ENCODE results near the gene SEC31A.
"Not testable (repeated sequence)": the region's sequence is repeated elsewhere in the genome, so short reads cannot be mapped to it uniquely, and the experiment has no call there.

SEC31A gene

GRCh38 chr4:82833696-82834313 lies 57.1 kb downstream of the SEC31A start:
- peaks cover 50% of the 10 kb centered on the region for H3K36me3 ChIP-seq (ENCODE audit: insufficient read depth, low read length)
- H3K4me2 ChIP-seq (ENCODE audit: low read length), result no peak overlapping the region
- H3K27me3 ChIP-seq (ENCODE audit: insufficient read depth, low read length), result no peaks in the 10 kb centered on the region
- no peaks in the 10 kb centered on the region for H3K79me2 ChIP-seq (ENCODE audit: insufficient read depth, low read length)
- H3K9me2 ChIP-seq (ENCODE audit: low read depth, low read length), result no peaks in the 10 kb centered on the region
- no peaks in the 10 kb centered on the region for H3K4me1 ChIP-seq (ENCODE audit: insufficient read depth, low read length, severe bottlenecking)
- no peaks in the 10 kb centered on the region for H3K9me3 ChIP-seq (ENCODE audit: low read length)
- TF ChIP-seq CTCF (IDR thresholded peaks at IDR 0.05; ENCODE audit: low read length) (no peak), EZH2 (IDR thresholded peaks at IDR 0.05; ENCODE audit: borderline replicate concordance, low read length) (no peak)
- H3K27ac ChIP-seq (ENCODE audit: low read depth, low read length, poor library complexity, severe bottlenecking), result no peak overlapping the region
- no peaks in the 10 kb centered on the region for H4K20me1 ChIP-seq (ENCODE audit: insufficient read depth, low read length)
- H3K9ac ChIP-seq (ENCODE audit: low read length), result no peak overlapping the region
- no peak overlapping the region for H3K4me3 ChIP-seq (ENCODE audit: low read depth, low read length, poor library complexity, severe bottlenecking)
- H2AFZ ChIP-seq (ENCODE audit: low read length), result no peak overlapping the region
- no peaks in the 10 kb centered on the region for H3F3A ChIP-seq (ENCODE audit: insufficient read depth, low read length)

DNA sequence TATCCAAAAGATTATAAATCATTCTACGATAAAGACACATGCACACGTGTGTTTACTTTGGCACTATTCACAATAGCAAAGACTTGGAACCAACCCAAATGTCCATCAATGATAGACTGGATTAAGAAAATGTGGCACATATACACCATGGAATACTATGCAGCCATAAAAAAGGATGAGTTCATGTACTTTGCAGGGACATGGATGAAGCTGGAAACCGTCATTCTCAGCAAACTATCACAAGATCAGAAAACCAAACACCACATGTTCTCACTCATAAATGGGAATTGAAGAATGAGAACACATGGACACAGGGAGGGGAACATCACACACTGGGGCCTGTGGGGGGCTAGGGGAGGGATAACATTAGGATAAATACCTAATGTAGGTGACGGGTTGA lies 57.9 kb downstream of the SEC31A start:
- H3K9me2 ChIP-seq (ENCODE audit: low read depth, low read length); H2AFZ ChIP-seq (ENCODE audit: low read length); H3K9ac ChIP-seq (ENCODE audit: low read length); H3K4me1 ChIP-seq (ENCODE audit: insufficient read depth, low read length, severe bottlenecking); H3K4me2 ChIP-seq (ENCODE audit: low read length); H3K27ac ChIP-seq (ENCODE audit: low read depth, low read length, poor library complexity, severe bottlenecking); H3K79me2 ChIP-seq (ENCODE audit: insufficient read depth, low read length); H3K27me3 ChIP-seq (ENCODE audit: insufficient read depth, low read length); H3F3A ChIP-seq (ENCODE audit: insufficient read depth, low read length); H4K20me1 ChIP-seq (ENCODE audit: insufficient read depth, low read length); H3K9me3 ChIP-seq (ENCODE audit: low read length); H3K4me3 ChIP-seq (ENCODE audit: low read depth, low read length, poor library complexity, severe bottlenecking): not testable (repeated sequence)
- peaks cover 48% of the 10 kb centered on the region for H3K36me3 ChIP-seq (ENCODE audit: insufficient read depth, low read length)

DNA sequence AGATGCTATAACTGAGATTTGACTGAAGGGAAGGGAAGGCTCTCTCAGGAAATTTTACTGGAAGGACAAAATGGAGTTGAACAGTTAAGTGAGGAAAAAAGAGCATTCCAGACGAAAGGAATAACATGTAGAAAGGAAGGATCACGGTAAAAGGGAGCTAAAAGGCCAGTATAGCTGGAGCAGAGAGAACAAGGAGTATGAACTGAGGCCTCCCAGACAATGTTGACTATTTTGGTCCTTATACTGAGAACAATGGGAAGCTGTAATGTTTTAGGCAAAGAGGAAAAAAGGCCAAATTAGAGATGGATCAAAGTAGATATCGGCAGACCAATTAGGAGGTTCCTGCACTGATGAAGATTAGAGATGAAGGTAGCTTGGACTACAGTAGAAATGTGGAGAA lies 65.5 kb downstream of the SEC31A start:
- Histone ChIP-seq H3K79me2 (ENCODE audit: insufficient read depth, low read length) (no peaks in the 10 kb centered on the region), H3K9ac (ENCODE audit: low read length) (no peak overlapping the region), H3K36me3 (ENCODE audit: insufficient read depth, low read length) (peaks cover 79% of the 10 kb centered on the region), H3K27ac (ENCODE audit: low read depth, low read length, poor library complexity, severe bottlenecking) (no peak overlapping the region), H3K4me3 (ENCODE audit: low read depth, low read length, poor library complexity, severe bottlenecking) (no peak overlapping the region), H4K20me1 (ENCODE audit: insufficient read depth, low read length) (no peaks in the 10 kb centered on the region), H3K9me3 (ENCODE audit: low read length) (no peaks in the 10 kb centered on the region), H2AFZ (ENCODE audit: low read length) (no peak overlapping the region), H3K27me3 (ENCODE audit: insufficient read depth, low read length) (no peaks in the 10 kb centered on the region), H3K4me2 (ENCODE audit: low read length) (no peak overlapping the region), H3K9me2 (ENCODE audit: low read depth, low read length) (no peaks in the 10 kb centered on the region), H3K4me1 (ENCODE audit: insufficient read depth, low read length, severe bottlenecking) (no peaks in the 10 kb centered on the region), H3F3A (ENCODE audit: insufficient read depth, low read length) (no peaks in the 10 kb centered on the region)
- no peak for TF ChIP-seq EZH2 (IDR thresholded peaks at IDR 0.05; ENCODE audit: borderline replicate concordance, low read length)

- H3K4me2 ChIP-seq (ENCODE audit: low read length), result no peak overlapping the region
- no peak for TF ChIP-seq CTCF (IDR thresholded peaks at IDR 0.05; ENCODE audit: low read length)
- TF ChIP-seq EZH2 (IDR thresholded peaks at IDR 0.05; ENCODE audit: borderline replicate concordance, low read length), result no peak
- no peaks in the 10 kb centered on the region for H3K4me1 ChIP-seq (ENCODE audit: insufficient read depth, low read length, severe bottlenecking)
- H3K9ac ChIP-seq (ENCODE audit: low read length), result no peak overlapping the region
- H3K36me3 ChIP-seq (ENCODE audit: insufficient read depth, low read length), result peaks cover 88% of the 10 kb centered on the region
- no peaks in the 10 kb centered on the region for H3K9me3 ChIP-seq (ENCODE audit: low read length)
- H3F3A ChIP-seq (ENCODE audit: insufficient read depth, low read length), result no peaks in the 10 kb centered on the region
- H3K4me3 ChIP-seq (ENCODE audit: low read depth, low read length, poor library complexity, severe bottlenecking), result no peak overlapping the region
- H3K27me3 ChIP-seq (ENCODE audit: insufficient read depth, low read length), result no peaks in the 10 kb centered on the region
- H3K79me2 ChIP-seq (ENCODE audit: insufficient read depth, low read length), result no peaks in the 10 kb centered on the region
- no peak overlapping the region for H3K27ac ChIP-seq (ENCODE audit: low read depth, low read length, poor library complexity, severe bottlenecking)
- no peaks in the 10 kb centered on the region for H3K9me2 ChIP-seq (ENCODE audit: low read depth, low read length)
- no peak overlapping the region for H2AFZ ChIP-seq (ENCODE audit: low read length)
- H4K20me1 ChIP-seq (ENCODE audit: insufficient read depth, low read length), result no peaks in the 10 kb centered on the region
Observed at GRCh38 chr4:82823062-82823461, 67.9 kb downstream of the SEC31A start.

Measured in OCI-LY1 (cell line).